Measurements from ENCODE around the gene AQP12B. TPM values are rescaled to one million over a fixed set of nuclear protein-coding genes. Genes with fewer than 3 reads are reported as not detected.

The AQP12B gene
- total RNA-seq, 1 donor, result not detected

- Histone ChIP-seq H3K27me3 (ENCODE audit: insufficient read depth, low read length) (peaks cover 12% of the 10 kb centered on the region), H3K79me2 (ENCODE audit: insufficient read depth, low read length) (no peaks in the 10 kb centered on the region), H3K9me3 (ENCODE audit: low read depth, low read length) (no peaks in the 10 kb centered on the region), H3K27ac (ENCODE audit: low read depth, low read length) (no peak overlapping the region), H3K4me3 (ENCODE audit: insufficient read depth, low read length) (no peak overlapping the region), H3K4me1 (ENCODE audit: insufficient read depth, low read length) (no peaks in the 10 kb centered on the region), H4K20me1 (ENCODE audit: insufficient read depth, low read length) (no peaks in the 10 kb centered on the region), H3K36me3 (ENCODE audit: insufficient read depth, low read length) (no peaks in the 10 kb centered on the region), H2AFZ (ENCODE audit: low read length) (no peak overlapping the region), H3K4me2 (ENCODE audit: insufficient read depth, low read length) (no peak overlapping the region)
- no peak for TF ChIP-seq CTCF (IDR thresholded peaks at IDR 0.05; ENCODE audit: extremely low read depth, low read depth, low read length)
- no peak for DNase-seq (ENCODE audit: insufficient read length, low spot score, missing footprints)
Measured at GRCh38 chr2:240717681-240718581, 35.2 kb upstream of the AQP12B start.

- no peaks in the 10 kb centered on the region for H3K36me3 ChIP-seq (ENCODE audit: insufficient read depth, low read length)
Measured at GRCh38 chr2:240717181-240717641, 34.5 kb upstream of the AQP12B start.

GRCh38 chr2:240716130-240716798, 33.6 kb upstream of the AQP12B start:
- DNase-seq (ENCODE audit: insufficient read length, low spot score, missing footprints), result no peak
- no peaks in the 10 kb centered on the region for H3K4me1 ChIP-seq (ENCODE audit: insufficient read depth, low read length)
- peaks cover 12% of the 10 kb centered on the region for H3K27me3 ChIP-seq (ENCODE audit: insufficient read depth, low read length)
- no peaks in the 10 kb centered on the region for H3K9me3 ChIP-seq (ENCODE audit: low read depth, low read length)
- H3K4me3 ChIP-seq (ENCODE audit: insufficient read depth, low read length), result no peak overlapping the region
- TF ChIP-seq CTCF (IDR thresholded peaks at IDR 0.05; ENCODE audit: extremely low read depth, low read depth, low read length), result no peak
- no peaks in the 10 kb centered on the region for H3K36me3 ChIP-seq (ENCODE audit: insufficient read depth, low read length)
- H3K27ac ChIP-seq (ENCODE audit: low read depth, low read length), result no peak overlapping the region
- no peaks in the 10 kb centered on the region for H4K20me1 ChIP-seq (ENCODE audit: insufficient read depth, low read length)
- no peaks in the 10 kb centered on the region for H3K79me2 ChIP-seq (ENCODE audit: insufficient read depth, low read length)
- H2AFZ ChIP-seq (ENCODE audit: low read length), result no peak overlapping the region
- H3K4me2 ChIP-seq (ENCODE audit: insufficient read depth, low read length), result no peak overlapping the region

More at GRCh38 chr2:240717181-240717641, 34.5 kb upstream of the AQP12B start:
- Histone ChIP-seq H3K4me2 (ENCODE audit: insufficient read depth, low read length) (no peak overlapping the region), H3K27ac (ENCODE audit: low read depth, low read length) (no peak overlapping the region), H3K4me1 (ENCODE audit: insufficient read depth, low read length) (no peaks in the 10 kb centered on the region), H3K9me3 (ENCODE audit: low read depth, low read length) (no peaks in the 10 kb centered on the region), H3K79me2 (ENCODE audit: insufficient read depth, low read length) (no peaks in the 10 kb centered on the region), H3K4me3 (ENCODE audit: insufficient read depth, low read length) (no peak overlapping the region), H2AFZ (ENCODE audit: low read length) (no peak overlapping the region), H3K27me3 (ENCODE audit: insufficient read depth, low read length) (peaks cover 12% of the 10 kb centered on the region), H4K20me1 (ENCODE audit: insufficient read depth, low read length) (no peaks in the 10 kb centered on the region)
- no peak for DNase-seq (ENCODE audit: insufficient read length, low spot score, missing footprints)
- no peak for TF ChIP-seq CTCF (IDR thresholded peaks at IDR 0.05; ENCODE audit: extremely low read depth, low read depth, low read length)

Measured in osteoblast (primary cell).